AG09319 (cell line): ENCODE measurements around the gene HBS1L.

Experiments
- DNase-seq: peaks from one replicate; pipeline ENCODE4 v3.0.0-alpha.2; 2010; ENCODE audit warnings: low read depth; ENCODE audit errors: extremely low read depth
- TF ChIP-seq, protein P1 (sequence below): IDR thresholded peaks from 2 replicates; pipeline ENCODE4 v1.5.1; 2011; ENCODE audit warnings: low read depth, mild to moderate bottlenecking, inconsistent platforms, low read length, moderate library complexity

Gene HBS1L

GRCh38 chr6:135012764-135013163 lies 41.9 kb downstream of the HBS1L start:
- TF ChIP-seq, protein P1, sequence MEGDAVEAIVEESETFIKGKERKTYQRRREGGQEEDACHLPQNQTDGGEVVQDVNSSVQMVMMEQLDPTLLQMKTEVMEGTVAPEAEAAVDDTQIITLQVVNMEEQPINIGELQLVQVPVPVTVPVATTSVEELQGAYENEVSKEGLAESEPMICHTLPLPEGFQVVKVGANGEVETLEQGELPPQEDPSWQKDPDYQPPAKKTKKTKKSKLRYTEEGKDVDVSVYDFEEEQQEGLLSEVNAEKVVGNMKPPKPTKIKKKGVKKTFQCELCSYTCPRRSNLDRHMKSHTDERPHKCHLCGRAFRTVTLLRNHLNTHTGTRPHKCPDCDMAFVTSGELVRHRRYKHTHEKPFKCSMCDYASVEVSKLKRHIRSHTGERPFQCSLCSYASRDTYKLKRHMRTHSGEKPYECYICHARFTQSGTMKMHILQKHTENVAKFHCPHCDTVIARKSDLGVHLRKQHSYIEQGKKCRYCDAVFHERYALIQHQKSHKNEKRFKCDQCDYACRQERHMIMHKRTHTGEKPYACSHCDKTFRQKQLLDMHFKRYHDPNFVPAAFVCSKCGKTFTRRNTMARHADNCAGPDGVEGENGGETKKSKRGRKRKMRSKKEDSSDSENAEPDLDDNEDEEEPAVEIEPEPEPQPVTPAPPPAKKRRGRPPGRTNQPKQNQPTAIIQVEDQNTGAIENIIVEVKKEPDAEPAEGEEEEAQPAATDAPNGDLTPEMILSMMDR = no peak
- DNase-seq = peak; percentile 46

GRCh38 chr6:135012349-135012748 lies 42.3 kb downstream of the HBS1L start:
- TF ChIP-seq, protein P1 = no peak; the same call in 1 of the 2 replicates
- no peak for DNase-seq

DNA sequence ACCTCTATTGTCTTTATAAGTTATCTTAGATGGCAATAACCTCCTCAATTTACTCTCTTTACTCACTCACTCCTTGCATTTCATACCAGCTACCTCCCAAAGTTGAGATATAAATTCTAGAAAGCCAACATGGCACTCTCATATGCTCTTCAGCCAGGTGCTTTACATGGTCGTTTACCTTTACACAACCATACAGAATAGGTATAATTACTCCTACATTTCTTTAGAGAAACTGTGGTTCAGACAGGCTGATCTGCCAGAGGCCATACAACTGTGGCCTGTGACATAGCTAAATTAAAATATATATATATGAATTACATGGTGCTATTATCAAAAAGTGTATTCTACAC lies 45.7 kb downstream of the HBS1L start:
- no peak for DNase-seq
- TF ChIP-seq, protein P1 = no peak

GRCh38 chr6:135008072-135008940 lies 46.3 kb downstream of the HBS1L start:
- TF ChIP-seq, protein P1 = no peak
- DNase-seq = no peak

DNA sequence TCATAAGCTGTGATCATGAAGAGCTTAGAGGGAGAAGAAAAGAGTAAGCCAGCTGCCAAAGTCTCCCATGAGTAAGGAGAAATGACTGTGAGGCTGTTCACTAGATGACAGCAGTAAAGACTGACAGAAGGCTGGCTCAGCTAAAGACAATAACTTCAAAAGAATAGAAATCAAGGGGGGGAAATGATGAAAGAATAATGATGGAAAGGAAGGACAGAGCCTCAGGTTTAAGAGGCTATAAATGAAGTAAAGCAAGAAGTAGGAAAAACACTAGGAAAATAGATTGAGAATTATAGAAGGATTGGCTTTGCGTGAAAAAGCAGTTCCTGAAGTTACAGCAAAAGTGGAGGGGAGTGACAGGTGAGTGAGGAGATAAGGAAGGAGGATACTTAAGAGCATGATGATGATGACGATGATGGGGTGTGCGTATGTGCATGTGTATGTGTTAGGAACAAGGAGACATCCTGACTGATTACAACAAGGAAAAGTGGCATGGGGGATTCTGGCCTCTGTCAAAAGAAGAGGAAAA lies 48.2 kb downstream of the HBS1L start:
- TF ChIP-seq, protein P1 = no peak

DNA sequence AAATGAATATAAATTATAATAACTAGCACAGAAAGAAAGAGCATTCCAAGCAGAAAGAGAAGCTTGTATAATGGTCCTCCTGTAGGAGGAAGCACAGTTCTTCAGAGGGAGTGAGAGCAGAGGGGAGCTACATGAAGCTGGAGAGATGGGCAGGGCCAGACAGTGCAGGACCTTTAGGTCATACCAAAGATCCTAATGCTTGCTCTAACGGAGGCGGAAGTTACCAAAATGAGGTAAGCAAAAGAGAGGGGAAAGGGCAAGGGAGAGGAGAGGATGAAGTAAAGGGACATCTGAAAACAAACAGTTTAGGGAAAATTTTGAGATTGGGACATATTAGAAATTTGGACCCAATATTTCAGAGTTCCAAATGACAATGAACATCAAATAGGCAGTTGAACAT lies 50.2 kb downstream of the HBS1L start:
- TF ChIP-seq, protein P1 = no peak
- no peak for DNase-seq

More for the DNA sequence above, 48.2 kb downstream of the HBS1L start:
- no peak for DNase-seq

GRCh38 chr6:135002974-135003703 lies 51.5 kb downstream of the HBS1L start:
- TF ChIP-seq, protein P1 = no peak
- no peak for DNase-seq
